OCI-LY1 (cell line): ENCODE measurements around the gene CMIP.

Experiments used
- H2AFZ ChIP-seq: fragments of 200-600 bp; sonication (generic), shearing (Covaris generic); 2 replicates; pipeline ENCODE4 v1.6.0; 2014; ENCODE audit warnings: antibody characterized with exemption, mild to moderate bottlenecking, low read length
- H3F3A ChIP-seq: fragments of 200-600 bp; sonication (generic), shearing (Covaris generic); 2 replicates; pipeline ENCODE4 v1.6.0; 2014; ENCODE audit warnings: mild to moderate bottlenecking, antibody characterized with exemption, low read length, moderate library complexity; ENCODE audit not compliant: insufficient read depth
- H3K27ac ChIP-seq: fragments of 200-600 bp; sonication (generic); 2 replicates; pipeline ENCODE4 v1.5.1; 2014; ENCODE audit warnings: low read length, mixed run types, mild to moderate bottlenecking, low read depth; ENCODE audit not compliant: poor library complexity, severe bottlenecking
- H3K27me3 ChIP-seq: fragments of 200-600 bp; sonication (generic); 2 replicates; pipeline ENCODE4 v1.6.0; 2014; ENCODE audit warnings: antibody characterized with exemption, mild to moderate bottlenecking, low read length, moderate library complexity; ENCODE audit not compliant: insufficient read depth
- H3K36me3 ChIP-seq: fragments of 200-600 bp; sonication (generic); 2 replicates; pipeline ENCODE4 v1.6.1; 2014; ENCODE audit warnings: mild to moderate bottlenecking, antibody characterized with exemption, low read length, moderate library complexity, mixed read lengths; ENCODE audit not compliant: insufficient read depth
- H3K4me1 ChIP-seq: fragments of 200-600 bp; sonication (generic); 2 replicates; pipeline ENCODE4 v1.5.1; 2014; ENCODE audit warnings: mild to moderate bottlenecking, low read length, moderate library complexity; ENCODE audit not compliant: insufficient read depth, severe bottlenecking
- H3K4me2 ChIP-seq: fragments of 200-600 bp; sonication (generic), shearing (Covaris generic); 2 replicates; pipeline ENCODE4 v1.6.1; 2014; ENCODE audit warnings: low read length
- H3K4me3 ChIP-seq: fragments of 200-600 bp; sonication (generic); 2 replicates; pipeline ENCODE4 v1.5.1; 2014; ENCODE audit warnings: low read length, low read depth, mild to moderate bottlenecking, mixed read lengths; ENCODE audit not compliant: poor library complexity, severe bottlenecking
- H3K79me2 ChIP-seq: fragments of 200-600 bp; shearing (Covaris generic); 2 replicates; pipeline ENCODE4 v1.6.1; 2016; ENCODE audit warnings: mixed run types, low read length, mixed read lengths; ENCODE audit not compliant: insufficient read depth
- H3K9ac ChIP-seq: fragments of 200-600 bp; sonication (generic), shearing (Covaris generic); 2 replicates; pipeline ENCODE4 v1.6.1; 2014; ENCODE audit warnings: mild to moderate bottlenecking, low read length, mixed read lengths
- H3K9me2 ChIP-seq: fragments of 200-600 bp; sonication (generic), shearing (Covaris generic); 2 replicates; pipeline ENCODE4 v1.6.1; 2014; ENCODE audit warnings: low read depth, mild to moderate bottlenecking, low read length, mixed read lengths
- H3K9me3 ChIP-seq: fragments of 200-600 bp; shearing (Covaris generic); 2 replicates; pipeline ENCODE4 v1.6.1; 2014; ENCODE audit warnings: low read length, mixed read lengths
- H4K20me1 ChIP-seq: fragments of 200-600 bp; sonication (generic), shearing (Covaris generic); 2 replicates; pipeline ENCODE4 v1.6.0; 2016; ENCODE audit warnings: mild to moderate bottlenecking, low read length; ENCODE audit not compliant: insufficient read depth
- CTCF ChIP-seq: fragments of 200-600 bp; sonication (generic), shearing (Covaris generic); IDR thresholded peaks from 2 replicates; pipeline ENCODE4 v1.5.1; 2017; ENCODE audit warnings: mild to moderate bottlenecking, antibody characterized with exemption, low read length, moderate library complexity, mixed read lengths
- EZH2 ChIP-seq: fragments of 200-600 bp; sonication (generic), shearing (Covaris generic); IDR thresholded peaks from 2 replicates; pipeline ENCODE4 v1.8.0; 2017; ENCODE audit warnings: borderline replicate concordance, mixed run types, mild to moderate bottlenecking, antibody characterized with exemption, low read length, moderate library complexity, mixed read lengths

The CMIP gene

DNA sequence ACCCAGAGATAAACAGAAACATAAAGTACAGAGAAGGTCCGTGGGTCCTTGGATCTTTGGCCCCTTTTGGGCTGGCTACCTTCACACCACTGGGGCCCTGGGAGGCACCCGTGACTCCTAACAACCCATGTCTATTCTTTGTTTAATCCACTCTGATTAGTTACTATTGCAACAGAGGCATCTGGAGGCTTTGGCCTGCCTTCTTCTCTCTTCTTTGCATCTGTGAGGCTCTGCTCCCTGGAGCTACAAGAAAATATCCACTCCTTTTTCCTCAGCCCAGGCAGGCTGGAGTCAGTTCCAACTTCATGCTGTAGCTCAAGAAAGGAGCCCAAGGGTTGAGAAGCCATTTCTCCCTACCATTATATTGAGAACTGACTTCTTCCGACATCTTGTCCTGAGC is 9.5 kb upstream of the CMIP start:
- H3K9me2 ChIP-seq, result no peaks in the 10 kb centered on the region
- peak overlapping the region; percentile 25 for H3K27ac ChIP-seq
- no peak overlapping the region for H3K4me3 ChIP-seq
- H3K27me3 ChIP-seq, result peaks cover 3% of the 10 kb centered on the region; the same call in 1 of the 2 replicates
- H4K20me1 ChIP-seq, result no peaks in the 10 kb centered on the region
- TF ChIP-seq EZH2 (no peak), CTCF (no peak)
- no peak overlapping the region for H2AFZ ChIP-seq
- no peaks in the 10 kb centered on the region for H3K36me3 ChIP-seq
- H3K79me2 ChIP-seq, result no peaks in the 10 kb centered on the region
- no peak overlapping the region for H3K9ac ChIP-seq
- peaks cover 37% of the 10 kb centered on the region for H3K4me1 ChIP-seq
- no peaks in the 10 kb centered on the region for H3K9me3 ChIP-seq
- H3F3A ChIP-seq, result no peaks in the 10 kb centered on the region
- no peak overlapping the region for H3K4me2 ChIP-seq

DNA sequence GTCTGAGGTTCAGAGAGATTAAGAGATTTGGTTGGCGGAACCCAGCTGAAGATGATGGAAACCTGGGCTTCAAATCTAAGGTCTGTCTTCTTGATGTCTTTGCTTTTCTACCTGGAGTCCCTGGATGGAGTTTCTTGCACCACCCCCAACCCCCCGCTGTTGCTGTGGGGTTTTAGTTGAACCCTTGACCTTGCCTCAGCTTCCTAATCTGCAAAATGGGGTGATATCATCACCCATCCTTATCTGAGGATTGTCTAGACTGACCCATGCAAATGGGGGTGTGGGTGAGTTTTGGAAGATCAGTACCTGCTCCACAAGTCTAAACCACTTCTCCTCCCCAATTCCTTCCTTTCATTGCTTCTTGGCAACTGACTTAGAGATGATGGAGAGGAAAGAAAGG is 9.0 kb upstream of the CMIP start:
- no peak overlapping the region for H2AFZ ChIP-seq
- no peak overlapping the region for H3K27ac ChIP-seq
- no peaks in the 10 kb centered on the region for H3K9me2 ChIP-seq
- H4K20me1 ChIP-seq, result no peaks in the 10 kb centered on the region
- no peak overlapping the region for H3K4me3 ChIP-seq
- H3K9ac ChIP-seq, result no peak overlapping the region
- no peaks in the 10 kb centered on the region for H3K9me3 ChIP-seq
- peaks cover 5% of the 10 kb centered on the region; the same call in 1 of the 2 replicates for H3K27me3 ChIP-seq
- TF ChIP-seq CTCF, result no peak
- no peak for TF ChIP-seq EZH2
- no peak overlapping the region for H3K4me2 ChIP-seq
- H3K79me2 ChIP-seq, result no peaks in the 10 kb centered on the region
- peaks cover 37% of the 10 kb centered on the region for H3K4me1 ChIP-seq
- H3K36me3 ChIP-seq, result no peaks in the 10 kb centered on the region
- H3F3A ChIP-seq, result no peaks in the 10 kb centered on the region

DNA sequence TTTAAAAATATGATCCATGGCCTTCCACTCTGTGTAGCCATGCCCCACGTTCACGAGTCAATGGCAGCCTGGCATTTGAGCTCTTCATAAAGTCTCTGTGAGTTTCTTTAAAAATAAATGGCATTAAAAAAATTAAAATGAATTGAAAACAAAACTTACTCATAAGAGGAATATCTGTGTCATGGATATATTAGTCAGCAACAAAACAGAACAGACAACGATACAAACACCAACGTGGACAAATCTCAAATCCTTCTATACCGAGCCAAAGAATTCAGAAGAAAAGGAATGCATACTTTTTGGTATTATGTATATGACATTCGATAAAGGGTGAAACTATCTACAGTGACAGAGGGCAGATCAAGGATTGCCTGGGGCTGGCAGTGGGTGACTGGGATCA is 8.2 kb upstream of the CMIP start:
- no peaks in the 10 kb centered on the region for H3K9me3 ChIP-seq
- H2AFZ ChIP-seq, result no peak overlapping the region
- no peak overlapping the region for H3K4me2 ChIP-seq
- H3K9me2 ChIP-seq, result no peaks in the 10 kb centered on the region
- H3F3A ChIP-seq, result no peaks in the 10 kb centered on the region
- peaks cover 13% of the 10 kb centered on the region; the same call in 1 of the 2 replicates for H3K27me3 ChIP-seq
- no peak for TF ChIP-seq EZH2
- H3K27ac ChIP-seq, result no peak overlapping the region
- H3K4me1 ChIP-seq, result peaks cover 33% of the 10 kb centered on the region
- no peaks in the 10 kb centered on the region for H4K20me1 ChIP-seq
- no peak overlapping the region for H3K4me3 ChIP-seq
- H3K9ac ChIP-seq, result no peak overlapping the region
- no peaks in the 10 kb centered on the region for H3K36me3 ChIP-seq
- no peaks in the 10 kb centered on the region for H3K79me2 ChIP-seq

GRCh38 chr16:81437865-81438264 is 6.7 kb upstream of the CMIP start:
- Histone ChIP-seq H3K27me3 (peaks cover 13% of the 10 kb centered on the region; the same call in 1 of the 2 replicates), H3K9me3 (no peaks in the 10 kb centered on the region), H3K4me3 (no peak overlapping the region), H4K20me1 (no peaks in the 10 kb centered on the region), H3K79me2 (no peaks in the 10 kb centered on the region), H3F3A (no peaks in the 10 kb centered on the region), H3K9ac (no peak overlapping the region), H3K4me2 (no peak overlapping the region), H3K36me3 (no peaks in the 10 kb centered on the region), H3K27ac (no peak overlapping the region), H3K9me2 (no peaks in the 10 kb centered on the region), H2AFZ (no peak overlapping the region), H3K4me1 (peaks cover 18% of the 10 kb centered on the region)
- no peak for TF ChIP-seq CTCF
- TF ChIP-seq EZH2, result no peak
